CD4-positive, alpha-beta T cell treated with Interleukin-21 for 1 hour (primary cell): ENCODE data around the gene SERPINA4.
"Not testable (repeated sequence)": the region's sequence is repeated elsewhere in the genome, so short reads cannot be mapped to it uniquely, and the experiment has no call there.

Experiments used
- DNase-seq: peaks from one replicate; pipeline ENCODE4 v3.0.0-alpha.2; 2020

The SERPINA4 gene

DNA sequence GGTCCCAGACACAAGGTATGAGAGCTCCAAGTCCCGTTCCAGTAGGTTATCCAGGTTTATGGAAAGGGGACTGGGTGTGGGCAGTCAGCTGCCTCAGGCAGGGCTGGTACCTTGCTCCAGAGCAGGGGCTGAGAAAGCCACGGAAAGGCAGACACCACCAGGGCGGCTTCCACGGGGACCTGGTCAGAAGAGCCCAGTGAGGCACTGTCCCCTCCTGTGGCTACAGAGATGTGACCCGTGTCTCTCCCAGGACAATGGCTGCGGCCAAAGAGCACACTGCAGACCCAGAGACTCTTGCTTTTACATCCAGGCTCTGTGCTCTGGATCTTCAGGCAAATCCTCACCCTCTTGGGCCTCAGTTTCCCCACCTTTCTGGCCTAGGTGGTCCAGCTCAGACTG is 8.8 kb downstream of the SERPINA4 start:
- no peak for DNase-seq

DNA sequence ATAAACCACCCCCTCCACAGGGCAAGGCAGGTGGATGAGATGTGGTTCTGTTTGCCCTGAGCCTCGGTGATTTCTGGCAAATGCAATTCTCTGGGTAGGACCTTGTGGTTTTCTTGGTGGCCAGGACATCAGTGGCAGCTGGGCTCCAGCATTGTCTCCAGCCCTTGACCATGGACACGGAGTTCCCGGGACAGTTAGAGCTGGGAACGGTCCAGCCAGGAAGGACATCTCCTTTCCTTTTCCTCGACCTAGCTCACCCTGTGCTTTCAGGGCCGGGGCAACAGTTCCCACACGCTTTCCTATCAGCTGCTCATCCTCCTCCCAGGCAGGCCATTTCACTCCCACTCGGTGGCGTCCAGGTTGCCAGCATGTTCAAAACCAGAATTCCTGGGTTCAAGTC is 9.2 kb downstream of the SERPINA4 start:
- no peak for DNase-seq

DNA sequence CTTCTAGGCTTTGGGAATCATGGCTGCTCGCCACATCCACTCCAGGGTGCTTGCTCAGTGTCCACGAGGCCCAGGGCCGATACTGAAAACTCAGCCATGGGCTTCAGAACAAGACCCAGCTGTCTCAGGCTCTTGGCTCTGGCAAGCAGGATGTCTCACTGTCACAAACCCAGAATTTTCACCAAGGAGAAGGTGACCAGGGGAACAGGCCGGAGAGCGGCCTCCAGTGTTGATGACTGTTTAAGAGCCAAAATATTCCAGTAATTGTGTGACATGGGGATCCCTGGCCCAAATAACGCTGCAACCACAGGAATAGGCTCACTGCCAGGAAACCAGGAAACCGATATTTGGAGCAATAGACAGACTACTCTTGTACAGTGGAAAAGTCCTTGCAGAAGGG is 10.2 kb downstream of the SERPINA4 start:
- DNase-seq: no peak

DNA sequence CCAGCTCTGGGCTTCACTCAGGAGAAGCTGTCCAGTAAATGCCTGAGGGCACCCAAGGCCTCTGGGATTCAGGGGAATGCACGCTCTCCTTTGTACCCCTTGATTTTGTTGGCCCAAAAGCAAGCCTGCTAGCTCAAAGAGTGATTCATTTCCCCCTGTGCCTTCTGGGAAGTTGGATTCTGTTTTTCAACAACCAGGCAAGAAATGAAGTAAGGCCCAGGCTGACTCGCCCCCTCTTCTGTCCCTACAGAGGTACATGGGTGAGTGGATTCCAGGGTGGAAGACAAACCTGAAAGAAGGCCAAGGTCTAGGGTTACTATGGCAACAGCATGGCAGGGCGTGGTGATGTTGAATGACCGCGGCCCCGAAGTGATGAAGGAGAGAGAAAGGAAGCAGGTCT is 10.7 kb downstream of the SERPINA4 start:
- no peak for DNase-seq

DNA sequence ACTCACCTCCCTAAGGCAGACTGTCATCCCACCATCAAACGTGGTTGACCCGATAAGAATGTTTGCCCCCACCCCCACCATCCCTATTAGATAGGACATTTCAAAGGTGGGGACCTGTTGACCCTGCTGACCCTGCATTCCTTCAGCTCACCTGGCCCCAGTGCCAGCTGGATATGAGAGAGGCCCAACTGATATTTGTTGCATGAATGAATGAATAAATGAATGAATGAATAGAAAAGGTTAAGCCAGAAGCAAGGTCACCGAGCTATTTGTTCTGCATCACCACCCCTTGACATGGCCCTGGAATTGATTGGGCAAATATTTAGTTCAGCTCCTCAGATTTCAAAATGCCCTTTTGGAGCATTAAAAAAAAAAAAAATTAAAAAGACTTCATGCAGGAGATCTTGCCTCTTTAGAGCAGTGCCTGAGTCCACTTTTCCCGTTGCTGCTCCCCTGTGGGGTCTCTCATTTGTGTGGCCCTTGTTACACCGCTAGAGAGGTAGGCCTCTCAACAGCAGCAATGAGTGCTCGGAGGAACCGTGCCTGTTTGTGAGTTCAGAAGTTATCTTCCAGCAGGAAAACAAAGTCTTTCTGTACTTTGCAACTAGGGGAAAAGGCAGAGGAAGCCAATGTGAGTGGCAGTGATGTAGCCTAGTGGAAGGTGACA is 11.5 kb downstream of the SERPINA4 start:
- no peak for DNase-seq

DNA sequence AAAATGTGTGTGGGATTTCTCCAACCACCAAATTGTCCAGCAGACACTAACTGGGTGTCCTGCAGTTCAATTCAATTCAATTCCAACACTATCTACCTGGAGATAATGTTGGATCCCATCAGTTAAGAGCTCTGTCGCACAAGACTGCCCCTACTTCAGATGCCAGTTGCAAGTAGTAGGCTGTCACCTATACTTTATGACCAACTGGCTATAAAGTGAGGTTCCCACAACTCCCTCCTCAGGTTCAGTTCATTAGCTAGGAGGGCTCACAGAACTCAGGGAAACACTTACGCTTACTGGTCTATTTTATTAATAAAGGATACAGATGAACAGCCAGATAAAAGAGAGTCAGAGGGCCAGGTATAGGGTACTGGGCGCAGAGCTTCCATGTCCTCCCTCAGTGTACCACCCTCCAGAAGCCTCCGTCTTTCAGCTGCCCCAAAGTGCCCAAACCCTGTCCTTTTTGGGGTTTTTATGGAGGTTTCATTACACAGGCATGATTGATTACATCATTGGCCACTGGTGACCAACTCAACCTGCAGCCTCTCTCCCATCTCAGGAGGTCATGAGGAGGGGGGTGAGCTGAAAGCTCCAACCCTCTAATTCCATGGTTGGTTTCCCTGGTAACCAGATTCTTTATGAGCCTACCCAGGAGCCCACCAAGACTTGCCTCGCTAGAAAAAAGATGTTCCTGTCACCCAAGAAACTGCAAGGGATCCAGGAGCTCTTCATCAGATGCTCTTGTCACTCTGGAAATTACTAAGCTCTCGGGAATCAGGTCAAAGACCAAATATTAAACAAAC is 12.4 kb downstream of the SERPINA4 start:
- DNase-seq: no peak

DNA sequence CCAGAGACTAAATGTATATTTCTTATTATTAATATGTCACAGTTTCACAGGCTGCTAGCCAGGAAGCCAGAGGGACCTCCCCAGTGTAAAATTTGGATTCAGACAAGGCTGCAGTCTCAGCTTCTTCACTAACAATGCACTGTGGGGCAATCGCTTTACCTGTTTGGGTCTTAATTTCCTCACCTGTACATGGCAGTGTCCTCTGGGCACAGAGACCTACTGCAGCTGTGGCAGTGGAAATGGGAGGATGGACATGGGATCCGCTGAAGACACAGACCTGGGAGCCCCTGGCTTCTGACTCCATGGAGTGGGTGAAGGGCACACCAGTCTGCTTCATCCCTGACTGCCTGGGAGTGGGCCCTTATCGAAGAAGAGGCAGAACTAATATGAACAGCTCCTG is 13.1 kb downstream of the SERPINA4 start:
- no peak for DNase-seq

DNA sequence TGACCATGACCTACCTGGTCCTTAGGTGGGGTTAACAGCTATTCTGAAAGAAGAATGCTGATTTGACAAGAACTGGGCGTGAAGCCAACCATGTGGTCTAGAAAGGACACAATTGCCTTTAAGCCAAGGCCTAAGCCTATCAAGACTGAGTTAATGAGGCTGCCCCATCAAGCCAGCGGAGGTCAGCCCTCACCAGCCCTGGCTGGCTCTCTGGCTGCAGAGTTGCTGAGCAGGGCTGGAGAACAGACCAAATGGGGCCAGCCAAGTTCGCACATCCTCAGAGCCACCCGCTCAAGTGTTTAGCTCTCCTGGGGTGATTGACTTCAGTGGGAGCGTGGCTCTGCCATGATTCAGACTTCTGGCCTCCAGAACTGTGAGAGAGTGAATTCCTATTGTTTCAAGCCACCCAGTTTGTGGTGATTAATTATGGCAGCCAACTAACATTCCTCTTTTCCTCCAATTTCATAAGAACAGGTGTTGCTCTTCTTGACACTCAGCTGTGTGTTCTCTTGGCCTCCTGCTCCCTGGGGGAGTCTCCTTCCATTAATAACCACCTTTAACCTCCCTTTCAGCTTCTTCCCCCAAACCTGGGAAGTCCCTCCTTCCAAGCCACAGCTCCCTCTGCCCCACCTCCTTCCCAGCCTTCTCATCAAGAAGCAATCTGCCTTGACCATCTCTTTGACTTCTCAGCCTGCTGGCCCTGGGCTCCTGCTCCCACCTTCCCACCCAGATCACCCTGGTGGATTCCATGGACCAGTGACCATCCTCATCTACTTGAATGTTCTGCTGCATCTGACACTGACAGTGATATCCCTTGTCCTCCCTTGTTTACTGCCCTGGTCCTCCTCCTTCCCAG is 14.7 kb downstream of the SERPINA4 start:
- no peak for DNase-seq

DNA sequence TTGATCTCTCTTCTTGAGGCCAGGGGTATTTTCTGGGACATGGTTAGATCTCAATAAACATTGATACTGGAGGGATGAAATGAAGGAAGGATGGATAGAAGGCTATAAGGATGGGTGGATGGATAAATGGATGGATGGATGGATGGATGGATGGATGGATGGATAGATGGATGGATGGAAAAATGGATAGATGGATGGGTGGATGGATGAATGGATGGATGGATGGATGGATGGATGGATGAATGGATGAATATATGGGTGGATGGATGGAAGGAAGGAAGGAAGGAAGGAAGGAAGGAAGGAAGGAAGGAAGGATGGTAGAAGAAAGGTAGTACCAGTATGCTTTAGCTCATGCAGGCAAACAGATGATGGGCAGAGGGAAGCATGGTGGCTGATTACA is 16.2 kb downstream of the SERPINA4 start:
- DNase-seq: not testable (repeated sequence)

DNA sequence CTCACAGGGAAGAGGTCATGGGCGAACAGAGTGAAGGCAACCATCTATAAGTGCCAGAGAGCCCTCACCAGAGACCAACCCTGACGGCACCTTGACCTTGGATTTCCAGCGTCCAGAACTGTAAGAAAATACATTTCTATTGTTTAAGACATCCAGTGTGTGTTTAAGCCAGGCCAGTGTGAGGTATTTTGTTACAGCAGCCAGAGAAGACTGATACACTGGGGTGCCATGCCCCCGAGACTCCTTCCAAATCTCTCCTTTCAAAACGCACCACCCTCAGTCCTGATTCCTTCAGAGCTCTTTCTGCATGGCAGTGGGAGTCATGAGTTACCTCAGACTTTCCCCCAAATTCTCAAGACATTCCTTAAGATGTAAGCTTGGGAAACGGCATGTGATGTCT is 17.5 kb downstream of the SERPINA4 start:
- no peak for DNase-seq

DNA sequence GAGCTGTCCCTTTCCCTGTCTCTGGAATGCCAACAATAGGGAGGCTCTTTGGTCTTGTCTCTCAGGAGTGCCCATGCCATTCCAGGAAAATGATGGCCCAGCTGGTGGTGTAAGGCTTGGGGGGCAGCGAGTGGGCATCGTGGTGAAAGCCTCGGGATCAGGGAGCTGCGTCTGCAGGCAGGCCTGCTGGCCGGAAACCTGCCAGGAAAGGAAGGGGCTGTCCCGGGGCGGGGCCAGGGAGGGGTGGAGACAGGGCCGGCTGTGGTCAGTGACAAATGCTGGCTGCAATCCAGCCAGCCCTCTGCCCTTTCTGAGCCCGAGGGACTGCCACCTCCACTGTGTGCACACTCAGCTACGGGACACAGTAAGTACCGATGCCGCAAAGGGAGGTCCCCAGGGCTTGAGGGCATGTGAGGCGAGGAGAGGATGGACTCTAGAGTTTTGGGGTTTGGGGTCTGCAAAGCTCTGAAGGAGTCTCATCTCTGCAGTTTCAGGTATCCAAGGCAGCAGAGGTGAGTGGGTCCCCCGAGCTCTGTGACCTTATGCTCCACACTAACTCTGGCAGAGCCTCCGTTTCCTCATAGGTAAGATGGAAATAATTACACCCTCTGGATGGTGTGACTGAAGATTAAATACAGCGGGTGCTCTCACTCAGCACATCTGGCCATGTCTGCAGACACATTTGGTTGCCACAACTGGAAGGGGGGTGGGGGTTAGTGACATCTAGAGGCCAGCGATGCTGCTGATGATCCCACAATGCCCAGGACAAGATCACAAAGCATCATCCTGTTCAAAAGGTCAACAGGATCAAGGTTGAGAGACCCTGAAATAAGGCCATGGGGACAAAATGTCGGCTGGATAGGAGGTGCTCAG is 20.1 kb downstream of the SERPINA4 start, which contains the start of gene SERPINA5:
Gene SERPINA5, plus strand, starts transcription at position 300 of the 873 bp plus-strand sequence. CDS start 5,937 bp downstream, outside the sequence.
- DNase-seq: no peak

DNA sequence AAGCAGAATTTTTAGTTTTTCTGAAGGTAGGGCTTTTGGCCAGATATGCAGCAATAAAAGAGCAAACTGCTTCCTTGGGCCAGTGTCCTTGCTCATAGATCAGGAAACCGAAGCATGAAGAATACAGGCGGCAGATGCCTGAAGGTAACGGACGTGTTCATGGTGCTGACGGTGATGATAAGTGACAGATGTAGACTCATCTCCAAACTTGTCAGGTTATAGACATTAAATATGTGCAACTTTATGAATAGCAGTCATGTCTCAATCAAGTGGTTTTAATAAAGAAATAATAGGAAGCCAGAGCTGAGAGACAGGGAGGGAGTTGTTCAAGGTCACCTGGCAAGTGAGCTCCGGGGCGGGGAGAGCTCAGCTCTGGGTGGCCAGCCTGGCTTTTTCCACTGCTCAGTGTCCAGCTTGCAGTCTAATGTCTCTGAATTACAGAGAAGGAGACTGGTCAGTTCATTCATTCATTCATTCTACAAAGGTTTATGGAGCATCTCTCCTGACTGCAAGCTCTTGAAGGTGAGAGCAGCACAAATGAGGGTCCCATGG is 21.0 kb downstream of the SERPINA4 start:
- DNase-seq: no peak

DNA sequence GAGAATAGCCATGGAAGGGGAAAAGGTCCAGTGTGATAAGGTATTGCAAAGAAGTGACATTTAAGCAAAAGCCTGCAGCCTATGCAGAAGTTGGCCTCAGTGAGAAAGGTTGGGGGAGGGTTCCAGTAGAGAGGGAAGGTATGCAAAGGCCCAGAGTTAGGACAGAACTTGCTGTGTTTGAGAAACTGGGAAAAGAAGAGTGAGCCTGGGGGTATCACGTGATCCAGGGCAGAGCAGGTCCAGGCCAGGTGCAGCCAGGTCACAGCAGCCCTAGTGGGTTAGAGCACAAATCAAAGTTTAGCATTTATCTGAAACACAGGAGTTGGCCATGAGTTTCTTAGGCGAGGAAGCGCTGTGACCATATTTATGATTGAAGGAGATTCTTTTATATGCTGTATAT is 21.6 kb downstream of the SERPINA4 start:
- no peak for DNase-seq

DNA sequence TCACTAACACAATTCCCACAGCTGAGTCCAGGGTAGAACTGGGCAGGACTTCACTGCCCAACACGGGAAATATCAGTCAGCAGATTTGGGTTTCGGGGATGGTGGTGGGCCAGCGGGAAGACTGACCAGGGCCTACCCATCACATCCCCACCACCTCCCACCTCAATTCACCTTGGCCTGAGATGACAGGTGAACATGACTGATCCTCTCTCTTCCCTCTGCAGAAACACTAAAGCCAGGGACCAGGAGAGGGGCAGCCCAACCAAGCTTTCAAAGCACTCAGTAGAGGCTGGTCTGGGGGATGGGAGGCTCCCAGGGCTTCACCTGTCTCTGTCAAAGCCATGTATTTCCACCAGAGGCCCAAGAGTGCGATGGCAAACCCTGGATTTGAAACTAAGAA is 22.3 kb downstream of the SERPINA4 start:
- DNase-seq: no peak

DNA sequence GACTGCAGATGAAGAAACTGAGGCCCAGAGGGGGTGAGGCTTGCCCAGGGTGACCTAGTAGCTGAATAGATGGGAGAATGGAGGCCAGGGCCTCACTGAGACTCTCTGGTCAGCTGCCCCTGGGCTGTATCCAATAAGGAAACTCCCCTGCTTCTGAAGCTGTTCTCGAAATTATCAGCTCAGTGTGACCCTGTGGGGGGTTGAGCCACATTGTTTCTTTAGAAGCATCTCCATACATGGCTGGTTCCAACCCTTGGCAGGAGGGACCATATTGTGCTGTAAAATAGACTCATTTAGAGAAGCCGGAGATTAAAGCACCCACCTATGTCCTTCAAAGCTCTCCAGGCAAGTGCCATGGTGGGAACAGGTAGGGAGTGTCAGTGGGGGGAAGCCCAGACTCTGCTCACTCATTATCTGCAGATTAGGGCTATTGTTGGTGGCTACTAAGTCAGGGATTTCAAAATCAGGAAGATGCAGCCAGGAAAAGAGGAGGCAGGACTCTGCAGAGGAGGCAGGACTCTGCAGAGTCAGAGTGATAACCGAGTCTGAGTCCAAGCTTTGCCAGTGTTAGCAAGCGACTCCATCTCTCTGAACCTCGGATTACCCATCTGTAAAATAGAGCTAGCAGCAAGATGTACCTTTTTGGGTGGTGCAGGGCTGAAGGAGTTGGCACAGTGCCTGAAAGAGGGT is 23.5 kb downstream of the SERPINA4 start:
- no peak for DNase-seq

DNA sequence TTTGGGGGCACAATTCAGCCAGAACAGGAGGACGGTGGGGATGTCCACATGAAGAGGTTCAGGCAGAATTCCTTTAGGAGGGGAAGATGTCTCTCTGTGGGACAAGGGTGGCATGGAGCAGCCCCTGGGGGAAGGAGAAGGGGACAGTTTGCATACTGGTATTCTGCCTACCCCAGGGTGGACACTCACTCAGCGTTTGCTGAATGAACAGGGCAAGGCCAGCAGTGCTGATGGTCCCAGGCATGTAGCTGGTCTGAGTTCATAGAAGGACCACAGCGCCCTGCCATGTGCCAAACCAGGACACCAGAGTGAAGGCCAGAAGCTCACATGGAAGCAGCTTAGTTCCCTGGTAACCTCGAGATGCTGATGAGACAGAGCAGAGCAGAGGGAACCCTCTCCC is 25.4 kb downstream of the SERPINA4 start:
- no peak for DNase-seq

DNA sequence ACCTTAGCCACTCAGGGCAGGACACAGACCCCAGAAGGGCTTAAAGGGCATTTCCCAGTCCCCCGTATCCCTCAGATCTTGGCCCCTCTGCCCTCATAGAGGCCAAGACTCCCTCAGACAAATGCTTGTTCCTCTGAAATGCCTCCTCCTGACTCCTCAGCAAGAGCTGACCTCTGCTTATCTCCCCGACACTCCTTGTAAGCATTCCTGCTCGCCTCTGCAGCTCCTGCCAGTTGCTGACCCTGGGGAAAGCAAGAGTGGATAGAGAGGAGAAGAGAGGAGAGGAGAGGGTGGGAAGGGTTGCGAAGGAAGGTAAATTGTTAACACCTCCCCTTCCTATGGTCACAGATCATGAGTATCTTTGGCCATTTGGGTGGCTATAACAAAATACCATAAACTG is 27.1 kb downstream of the SERPINA4 start:
- no peak for DNase-seq

DNA sequence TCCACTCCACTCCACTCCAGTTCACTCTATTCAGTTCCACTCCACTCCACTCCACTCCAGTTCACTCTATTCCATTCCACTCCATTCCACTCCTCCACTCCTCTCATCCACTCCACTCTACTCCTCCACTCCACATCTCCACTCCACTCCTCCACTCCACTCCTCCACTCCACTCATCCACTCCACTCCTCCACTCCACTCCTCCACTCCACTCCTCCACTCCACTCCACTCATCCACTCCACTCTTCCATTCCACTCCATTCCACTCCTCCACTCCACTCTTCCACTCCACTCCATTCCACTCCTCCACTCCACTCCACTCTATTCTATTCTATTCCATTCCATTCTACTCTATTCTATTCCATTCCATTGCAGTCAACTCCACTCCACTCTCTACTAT is 29.8 kb downstream of the SERPINA4 start:
- DNase-seq: no peak

DNA sequence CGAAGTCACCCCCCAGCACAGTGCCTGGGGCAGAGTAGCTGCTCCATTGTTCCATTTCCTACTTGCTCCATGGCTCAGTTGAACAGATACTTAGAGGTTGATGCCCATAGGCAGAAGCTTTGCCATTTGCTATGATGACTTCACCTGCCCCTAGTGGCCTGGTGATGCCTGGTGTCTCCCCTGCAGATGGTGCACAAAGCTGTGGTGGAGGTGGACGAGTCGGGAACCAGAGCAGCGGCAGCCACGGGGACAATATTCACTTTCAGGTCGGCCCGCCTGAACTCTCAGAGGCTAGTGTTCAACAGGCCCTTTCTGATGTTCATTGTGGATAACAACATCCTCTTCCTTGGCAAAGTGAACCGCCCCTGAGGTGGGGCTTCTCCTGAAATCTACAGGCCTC is 30.6 kb downstream of the SERPINA4 start:
- no peak for DNase-seq

DNA sequence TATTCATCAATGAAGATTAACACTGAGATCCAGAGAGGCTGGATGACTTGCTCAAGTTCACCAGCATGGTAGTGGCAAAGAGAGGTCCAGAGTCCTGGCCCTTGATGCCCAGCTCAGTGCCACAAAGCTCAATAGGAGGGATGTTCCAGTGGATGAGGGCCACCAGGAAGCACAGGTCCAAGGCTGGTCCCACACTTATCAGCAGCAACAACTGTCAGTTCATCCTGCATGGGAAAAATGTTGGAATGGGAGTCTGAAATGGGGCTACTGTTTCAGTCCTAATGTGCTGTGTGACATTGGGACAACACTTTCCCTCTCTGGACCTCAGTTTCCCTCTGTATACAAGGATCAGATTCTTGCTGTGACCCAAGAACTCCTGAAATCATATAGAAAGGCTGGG is 31.2 kb downstream of the SERPINA4 start:
- DNase-seq: no peak

DNA sequence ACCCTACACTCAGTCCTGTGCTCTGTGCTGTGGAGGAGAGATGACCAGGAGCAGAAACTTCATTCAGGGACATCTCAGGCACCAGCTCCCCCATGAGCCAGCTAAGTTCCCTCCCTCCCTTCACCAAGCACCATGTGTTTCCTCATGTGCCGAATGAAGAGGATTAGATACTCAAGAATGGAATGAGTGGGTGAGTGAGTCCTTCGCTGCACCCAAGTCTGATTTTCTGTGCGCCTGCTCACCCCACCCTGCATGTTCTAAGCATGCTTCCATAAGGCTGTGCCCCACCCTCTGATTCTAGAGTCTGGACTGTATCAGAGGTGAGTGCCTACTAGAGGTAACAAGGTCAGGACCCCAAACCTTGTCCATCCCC is 32.1 kb downstream of the SERPINA4 start:
- no peak for DNase-seq
